Calu3 (cell line): ENCODE results near the gene UCN3. TPM values are rescaled to one million over a fixed set of nuclear protein-coding genes. Genes with fewer than 3 reads are reported as not detected.

ENCODE experiments used
- Bru-seq: library from RNA; stranded (reverse); fragments of 400-500 nt; gene quantifications from one replicate; lab custom pipeline; 2021; lab: Mats Ljungman, UMichigan
- BruChase-seq, 2 experiments: library from RNA; stranded (reverse); fragments of 400-500 nt; gene quantifications; one replicate each; lab custom pipeline; 2021; lab: Mats Ljungman, UMichigan
- BruUV-seq: library from RNA; stranded (reverse); fragments of 400-500 nt; replicated peaks from 2 replicates; lab custom pipeline; 2021; lab: Mats Ljungman, UMichigan
- CTCF ChIA-PET: fragments of 300-600 bp; sonication (Branson Sonifier 250); formaldehyde crosslinking; loops from one replicate; lab custom pipeline; 2022; ENCODE audit warnings: antibody characterized with exemption; lab: Charles Lee
- DNase-seq: peaks from one replicate; pipeline ENCODE4 v3.0.0; 2022
- H3K27ac Mint-ChIP-seq: one replicate; pipeline ENCODE4 v1.8.0; 2022; ENCODE audit warnings: mixed read lengths; ENCODE audit not compliant: unreplicated experiment
- H3K27me3 Mint-ChIP-seq: one replicate; pipeline ENCODE4 v1.8.0; 2022; ENCODE audit warnings: mixed read lengths; ENCODE audit not compliant: unreplicated experiment
- H3K36me3 Mint-ChIP-seq: one replicate; pipeline ENCODE4 v1.8.0; 2022; ENCODE audit warnings: mild to moderate bottlenecking, moderate library complexity, mixed read lengths; ENCODE audit not compliant: insufficient read depth, unreplicated experiment
- H3K4me1 Mint-ChIP-seq: one replicate; pipeline ENCODE4 v1.8.0; 2022; ENCODE audit warnings: mild to moderate bottlenecking, low read depth, mixed read lengths; ENCODE audit not compliant: unreplicated experiment
- H3K4me3 Mint-ChIP-seq: one replicate; pipeline ENCODE4 v1.8.0; 2022; ENCODE audit warnings: mild to moderate bottlenecking, low read depth, moderate library complexity, mixed read lengths; ENCODE audit not compliant: unreplicated experiment
- H3K9me3 Mint-ChIP-seq: one replicate; pipeline ENCODE4 v1.8.0; 2022; ENCODE audit warnings: low read depth, mixed read lengths; ENCODE audit not compliant: unreplicated experiment
- intact Hi-C: fragments of 100-400 bp; cut with micrococcal nuclease; formaldehyde crosslinking; loops from one replicate; pipeline ENCODE4 v1.10.0; 2022; ENCODE audit not compliant: unreplicated experiment
- long read RNA-seq: library from polyadenylated mRNA; stranded (forward); transcript quantifications from one replicate; pipeline ENCODE4 v2.0.0, GENCODE V29; 2022
- total RNA-seq: library from RNA; stranded (reverse); gene quantifications from 2 replicates; pipeline ENCODE4 v1.2.3, GENCODE V29; 2022
- TF ChIP-seq, protein P1 (sequence below): fragments of 200-600 bp; IDR thresholded peaks from one replicate; pipeline ENCODE4 v1.8.0; 2022; ENCODE audit warnings: antibody characterized with exemption; ENCODE audit not compliant: unreplicated experiment

The UCN3 gene, protein sequence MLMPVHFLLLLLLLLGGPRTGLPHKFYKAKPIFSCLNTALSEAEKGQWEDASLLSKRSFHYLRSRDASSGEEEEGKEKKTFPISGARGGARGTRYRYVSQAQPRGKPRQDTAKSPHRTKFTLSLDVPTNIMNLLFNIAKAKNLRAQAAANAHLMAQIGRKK
- total RNA-seq (not detected in 2 replicates), Bru-seq, nascent RNA (percentile 7 among the genes with signal in this experiment), BruChase-seq, experiment 1, labeled RNA remaining after a 6-hour chase (percentile 7 among the genes with signal in this experiment), BruChase-seq, experiment 2, labeled RNA remaining after a 2-hour chase (not detected)
- long read RNA-seq, result 0 reads

DNA sequence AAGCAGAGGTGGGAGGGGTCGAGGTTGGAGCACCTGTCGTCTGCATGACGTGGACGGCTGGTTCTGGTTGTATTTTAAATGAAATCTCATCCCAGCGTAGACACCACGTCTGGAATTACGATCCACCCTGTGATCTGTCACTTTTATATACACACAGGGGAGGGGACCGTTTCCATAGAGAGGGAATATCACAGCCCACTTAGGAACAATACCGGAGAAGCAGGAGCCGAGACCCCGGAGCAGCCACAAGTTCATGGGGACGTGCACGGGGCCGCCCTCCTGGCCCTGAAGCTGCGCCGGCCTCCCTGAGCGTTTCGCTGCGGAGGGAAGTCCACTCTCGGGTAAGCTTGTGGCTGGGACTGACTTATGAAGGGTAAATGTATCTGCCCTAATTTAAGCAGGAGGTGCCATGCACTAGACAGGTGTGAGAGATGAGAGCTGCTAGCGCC lies at the start of gene UCN3:
Gene UCN3, plus strand, starts transcription at position 77 of the 449 bp plus-strand sequence. CDS start 8,755 bp downstream, outside the sequence.
- Mint-ChIP-seq H3K4me1 (peaks cover 12% of the 10 kb centered on the region), H3K27me3 (peaks cover 47% of the 10 kb centered on the region), H3K4me3 (peak within 1 kb of the TSS; percentile 53), H3K27ac (no peak within 1 kb of the TSS), H3K9me3 (no peaks in the 10 kb centered on the region), H3K36me3 (no peaks in the 10 kb centered on the region)
- intact Hi-C loops, result no loop called here
- no peak for DNase-seq
- BruUV-seq, result no TSS peak
- CTCF ChIA-PET, result no interaction called here
- TF ChIP-seq, protein P1, sequence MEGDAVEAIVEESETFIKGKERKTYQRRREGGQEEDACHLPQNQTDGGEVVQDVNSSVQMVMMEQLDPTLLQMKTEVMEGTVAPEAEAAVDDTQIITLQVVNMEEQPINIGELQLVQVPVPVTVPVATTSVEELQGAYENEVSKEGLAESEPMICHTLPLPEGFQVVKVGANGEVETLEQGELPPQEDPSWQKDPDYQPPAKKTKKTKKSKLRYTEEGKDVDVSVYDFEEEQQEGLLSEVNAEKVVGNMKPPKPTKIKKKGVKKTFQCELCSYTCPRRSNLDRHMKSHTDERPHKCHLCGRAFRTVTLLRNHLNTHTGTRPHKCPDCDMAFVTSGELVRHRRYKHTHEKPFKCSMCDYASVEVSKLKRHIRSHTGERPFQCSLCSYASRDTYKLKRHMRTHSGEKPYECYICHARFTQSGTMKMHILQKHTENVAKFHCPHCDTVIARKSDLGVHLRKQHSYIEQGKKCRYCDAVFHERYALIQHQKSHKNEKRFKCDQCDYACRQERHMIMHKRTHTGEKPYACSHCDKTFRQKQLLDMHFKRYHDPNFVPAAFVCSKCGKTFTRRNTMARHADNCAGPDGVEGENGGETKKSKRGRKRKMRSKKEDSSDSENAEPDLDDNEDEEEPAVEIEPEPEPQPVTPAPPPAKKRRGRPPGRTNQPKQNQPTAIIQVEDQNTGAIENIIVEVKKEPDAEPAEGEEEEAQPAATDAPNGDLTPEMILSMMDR, result no peak

DNA sequence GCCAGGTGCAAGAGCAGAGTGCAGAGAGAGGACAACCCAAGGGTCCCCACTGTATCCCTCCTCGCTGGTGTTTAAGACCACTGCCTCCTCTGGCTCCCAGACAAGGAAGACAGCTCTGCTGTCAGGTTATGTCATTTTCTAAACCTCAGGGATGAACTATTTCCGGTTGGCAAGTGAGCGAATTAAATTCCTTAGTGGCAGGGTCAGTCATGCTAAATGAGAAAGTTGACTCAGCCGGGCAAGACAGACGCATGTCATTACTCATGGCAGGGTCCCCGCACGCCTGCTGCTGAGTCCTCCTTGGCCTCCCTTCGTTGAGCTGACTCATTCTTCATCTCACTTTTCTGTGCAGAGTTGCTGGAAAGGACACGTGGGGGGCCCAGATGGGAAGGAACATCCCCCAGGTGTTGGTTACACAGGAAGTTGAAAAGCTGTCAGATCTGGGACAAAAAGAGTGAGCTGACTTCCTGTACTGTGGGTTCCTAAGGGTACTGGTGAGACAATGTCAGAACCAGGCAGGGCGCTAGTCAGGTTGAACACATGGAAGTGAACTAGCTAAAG lies 47.1 kb upstream of the UCN3 start:
- no TSS peak for BruUV-seq
- CTCF ChIA-PET, result interaction anchor here (0.6 kb wide), 1 partner anchor 66 kb away, joined by 5 read pairs; no protein-coding TSS in a partner anchor

DNA sequence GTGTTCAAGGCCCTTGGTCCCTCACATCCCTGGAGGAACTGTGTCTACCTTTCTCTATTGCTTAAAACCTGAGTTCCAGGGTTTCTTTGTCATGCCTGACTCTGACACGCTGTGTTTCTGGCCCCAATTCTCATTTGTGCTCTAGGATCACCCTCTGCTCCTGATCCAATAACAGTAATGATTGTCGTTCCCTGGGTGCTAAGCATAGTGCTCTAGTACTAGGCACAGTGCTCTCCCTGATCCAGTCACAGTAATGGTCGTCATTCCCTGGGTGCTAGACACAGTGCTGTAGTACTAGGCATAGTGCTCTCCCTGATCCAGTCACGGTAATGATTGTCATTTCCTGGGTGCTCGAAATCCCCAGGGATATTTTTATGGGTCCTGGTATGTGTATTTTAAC lies 46.6 kb upstream of the UCN3 start:
- H3K27ac Mint-ChIP-seq, result peak overlapping the region; percentile 67
- H3K4me1 Mint-ChIP-seq, result peaks cover 18% of the 10 kb centered on the region
- H3K4me3 Mint-ChIP-seq, result no peak overlapping the region
- intact Hi-C loops, result no loop called here
- DNase-seq, result no peak
- no TSS peak for BruUV-seq
- CTCF ChIA-PET, result interaction anchor here (0.6 kb wide), 1 partner anchor 66 kb away, joined by 5 read pairs; no protein-coding TSS in a partner anchor
- H3K27me3 Mint-ChIP-seq, result no peaks in the 10 kb centered on the region
- peaks cover 4% of the 10 kb centered on the region for H3K9me3 Mint-ChIP-seq
- TF ChIP-seq, protein P1, result no peak
- H3K36me3 Mint-ChIP-seq, result no peaks in the 10 kb centered on the region

More for the DNA sequence above, 47.1 kb upstream of the UCN3 start:
- Mint-ChIP-seq H3K27me3 (no peaks in the 10 kb centered on the region), H3K9me3 (peaks cover 4% of the 10 kb centered on the region), H3K4me1 (peaks cover 18% of the 10 kb centered on the region), H3K4me3 (no peak overlapping the region), H3K36me3 (no peaks in the 10 kb centered on the region), H3K27ac (peak overlapping the region; percentile 67)
- TF ChIP-seq, protein P1, result no peak
- DNase-seq, result peak; percentile 71
- intact Hi-C loops, result no loop called here

DNA sequence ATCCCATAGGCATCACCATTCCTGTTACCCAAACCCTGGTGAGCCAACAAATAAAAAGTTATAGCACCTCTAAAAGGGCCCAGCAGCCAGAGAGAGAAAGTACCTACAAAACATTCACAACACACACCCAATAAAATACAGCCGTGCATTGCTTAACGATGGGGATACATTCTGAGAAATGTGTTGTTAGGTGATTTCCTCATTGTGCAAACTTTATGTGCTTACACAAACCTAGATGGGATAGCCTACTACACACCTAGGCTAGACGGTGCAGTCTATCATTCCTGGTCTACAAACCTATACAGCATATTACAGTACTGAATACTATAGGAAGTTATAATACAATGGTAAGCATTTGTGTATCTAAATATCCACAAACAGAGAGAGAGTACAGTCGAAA lies 44.9 kb upstream of the UCN3 start:
- H3K27ac Mint-ChIP-seq, result no peak overlapping the region
- no peaks in the 10 kb centered on the region for H3K36me3 Mint-ChIP-seq
- H3K4me1 Mint-ChIP-seq, result peaks cover 18% of the 10 kb centered on the region
- intact Hi-C loops, result no loop called here
- CTCF ChIA-PET, result no interaction called here
- no peaks in the 10 kb centered on the region for H3K27me3 Mint-ChIP-seq
- no peak for DNase-seq
- no peak overlapping the region for H3K4me3 Mint-ChIP-seq
- no TSS peak for BruUV-seq
- peaks cover 5% of the 10 kb centered on the region for H3K9me3 Mint-ChIP-seq
- TF ChIP-seq, protein P1, result no peak
